GM13976 (cell line): Measurements from ENCODE around the gene RBMS1.
"Not testable (repeated sequence)": the region's sequence is repeated elsewhere in the genome, so short reads cannot be mapped to it uniquely, and the experiment has no call there.

Source experiments
- DNase-seq: peaks from one replicate; pipeline ENCODE4 v3.0.0; 2012; ENCODE audit warnings: low spot score
- in situ Hi-C: fragments of 300-500 bp; cut with MboI; formaldehyde crosslinking; loops from one replicate; pipeline ENCODE4 v1.12.0; 2022; ENCODE audit warnings: low sequenced_read_pairs, mixed read lengths, inconsistent platforms; ENCODE audit not compliant: unreplicated experiment
- TF ChIP-seq, protein P1 (sequence below): IDR thresholded peaks from 2 replicates; pipeline ENCODE4 v1.5.1; 2012; ENCODE audit warnings: borderline replicate concordance, mild to moderate bottlenecking; ENCODE audit not compliant: insufficient read depth; ENCODE audit errors: extremely low read depth, missing control alignments, control extremely low read depth

RBMS1 gene

DNA sequence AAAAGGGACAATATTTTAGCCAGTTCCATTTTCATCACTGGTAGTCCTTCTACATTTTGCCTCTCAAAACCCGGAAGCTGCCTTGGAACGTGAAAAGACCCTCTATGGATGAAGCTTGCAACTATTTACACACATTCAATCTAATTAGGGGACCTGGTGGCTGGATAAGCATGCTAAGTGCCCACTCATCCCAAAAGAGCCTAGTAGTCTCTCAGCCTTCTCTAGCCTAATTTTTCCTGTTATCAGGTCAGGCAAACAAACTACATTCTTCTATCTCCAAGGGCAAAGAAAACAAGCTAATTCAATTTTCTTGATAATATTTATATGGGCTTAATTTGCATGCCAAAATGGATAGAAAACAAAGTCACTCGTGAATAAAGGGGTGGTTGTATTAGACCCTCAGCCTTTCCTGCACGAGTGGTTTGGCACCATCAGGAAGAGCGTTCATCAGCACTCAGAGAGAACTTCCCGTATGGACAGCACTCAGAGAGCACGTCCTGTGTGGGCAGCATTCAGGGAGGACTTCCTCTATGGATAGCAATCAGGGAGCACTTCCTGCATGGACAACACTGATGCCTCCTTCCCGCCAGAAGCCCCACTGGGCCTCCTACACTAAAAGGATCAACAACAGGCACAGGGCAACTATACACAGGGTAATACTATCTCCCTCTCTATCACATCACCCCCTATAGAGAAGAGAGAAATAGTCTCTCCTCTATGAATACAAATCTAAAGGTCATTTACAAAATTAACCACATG lies 122.2 kb downstream of the RBMS1 start:
- TF ChIP-seq, protein P1, sequence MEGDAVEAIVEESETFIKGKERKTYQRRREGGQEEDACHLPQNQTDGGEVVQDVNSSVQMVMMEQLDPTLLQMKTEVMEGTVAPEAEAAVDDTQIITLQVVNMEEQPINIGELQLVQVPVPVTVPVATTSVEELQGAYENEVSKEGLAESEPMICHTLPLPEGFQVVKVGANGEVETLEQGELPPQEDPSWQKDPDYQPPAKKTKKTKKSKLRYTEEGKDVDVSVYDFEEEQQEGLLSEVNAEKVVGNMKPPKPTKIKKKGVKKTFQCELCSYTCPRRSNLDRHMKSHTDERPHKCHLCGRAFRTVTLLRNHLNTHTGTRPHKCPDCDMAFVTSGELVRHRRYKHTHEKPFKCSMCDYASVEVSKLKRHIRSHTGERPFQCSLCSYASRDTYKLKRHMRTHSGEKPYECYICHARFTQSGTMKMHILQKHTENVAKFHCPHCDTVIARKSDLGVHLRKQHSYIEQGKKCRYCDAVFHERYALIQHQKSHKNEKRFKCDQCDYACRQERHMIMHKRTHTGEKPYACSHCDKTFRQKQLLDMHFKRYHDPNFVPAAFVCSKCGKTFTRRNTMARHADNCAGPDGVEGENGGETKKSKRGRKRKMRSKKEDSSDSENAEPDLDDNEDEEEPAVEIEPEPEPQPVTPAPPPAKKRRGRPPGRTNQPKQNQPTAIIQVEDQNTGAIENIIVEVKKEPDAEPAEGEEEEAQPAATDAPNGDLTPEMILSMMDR = no peak
- in situ Hi-C loops = no loop called here
- DNase-seq = no peak

DNA sequence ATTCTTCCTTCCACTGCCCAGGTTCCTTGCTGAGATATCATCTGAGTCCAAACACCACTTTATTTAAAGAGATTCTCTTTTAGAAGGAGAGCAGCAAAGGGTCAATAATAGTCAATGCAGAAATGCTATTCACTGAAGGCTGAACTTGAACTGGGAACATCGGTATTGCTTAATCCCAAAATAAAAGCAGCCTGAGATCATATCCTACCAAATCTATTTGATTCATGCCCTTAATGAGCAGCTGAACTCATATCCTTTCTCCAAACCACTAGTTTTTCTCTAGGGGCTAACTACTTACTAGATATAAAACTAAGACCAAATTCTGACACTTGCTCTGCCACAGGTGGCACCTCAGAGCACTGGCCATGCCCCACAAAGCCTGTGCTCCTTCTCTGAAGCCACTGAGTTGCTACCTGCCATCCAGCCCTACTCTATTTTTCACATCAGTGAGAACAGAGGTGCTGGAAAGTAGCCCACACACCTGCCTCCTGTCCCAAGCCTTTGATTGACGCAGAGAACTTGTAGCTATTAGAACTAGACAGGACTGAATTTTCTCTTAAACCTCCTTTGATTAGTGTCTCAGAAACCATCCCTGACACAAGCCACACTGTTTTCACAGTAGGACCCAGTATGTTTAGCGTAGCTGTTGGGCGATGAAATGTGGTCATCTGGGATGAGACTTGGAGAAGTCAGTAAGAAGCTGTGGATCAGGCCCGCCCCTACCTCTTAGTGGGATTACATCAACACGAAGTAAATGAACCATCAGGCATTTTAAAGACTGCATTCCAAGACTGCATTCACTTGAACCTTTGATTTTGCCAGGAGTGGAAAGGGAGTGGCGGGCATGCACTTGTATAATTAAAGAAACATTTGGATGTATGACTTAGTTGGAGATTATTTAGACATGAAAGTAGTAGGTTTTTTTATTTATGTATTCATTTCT lies 124.3 kb downstream of the RBMS1 start:
- TF ChIP-seq, protein P1 = no peak
- no peak for DNase-seq
- in situ Hi-C loops = no loop called here

DNA sequence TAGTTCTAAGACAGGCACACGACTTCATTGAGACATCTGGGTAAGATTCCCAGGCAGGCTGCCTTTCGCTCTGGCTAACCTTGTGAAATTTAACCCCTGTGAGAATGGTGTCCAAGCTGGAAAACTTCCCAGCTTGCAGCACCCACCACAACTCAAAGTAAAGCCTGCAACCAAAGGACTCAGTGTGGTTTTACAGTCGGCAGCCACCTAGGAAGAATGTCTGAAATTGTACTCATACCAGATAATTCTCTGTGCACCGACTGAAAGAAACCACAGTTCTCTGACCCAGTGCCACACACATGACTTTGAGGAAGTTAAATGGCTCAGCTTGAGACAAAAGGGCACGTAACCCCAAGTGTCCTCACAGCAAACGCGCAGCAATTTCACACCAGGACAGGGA lies 125.7 kb downstream of the RBMS1 start:
- TF ChIP-seq, protein P1 = no peak
- in situ Hi-C loops = no loop called here
- no peak for DNase-seq

DNA sequence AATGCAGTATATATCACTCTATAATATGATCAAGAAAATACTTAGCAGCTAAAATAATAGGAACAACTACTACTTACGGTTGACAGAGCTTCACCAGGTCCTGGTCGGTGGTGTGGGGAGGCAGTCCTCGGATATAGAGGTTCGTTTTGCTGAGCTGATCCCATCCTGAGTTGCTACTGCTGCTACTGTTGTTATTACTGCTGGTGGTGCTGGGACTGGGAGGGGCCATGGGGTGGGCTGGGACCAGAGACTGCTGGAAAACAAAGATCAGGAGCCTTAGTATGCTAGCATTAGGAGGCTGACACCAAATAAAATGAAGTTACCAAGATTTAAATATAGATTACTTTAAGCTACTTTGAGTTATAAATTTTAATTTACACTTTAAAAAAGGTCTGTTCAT lies 126.5 kb downstream of the RBMS1 start:
- DNase-seq, in situ Hi-C loops: not testable (repeated sequence)

DNA sequence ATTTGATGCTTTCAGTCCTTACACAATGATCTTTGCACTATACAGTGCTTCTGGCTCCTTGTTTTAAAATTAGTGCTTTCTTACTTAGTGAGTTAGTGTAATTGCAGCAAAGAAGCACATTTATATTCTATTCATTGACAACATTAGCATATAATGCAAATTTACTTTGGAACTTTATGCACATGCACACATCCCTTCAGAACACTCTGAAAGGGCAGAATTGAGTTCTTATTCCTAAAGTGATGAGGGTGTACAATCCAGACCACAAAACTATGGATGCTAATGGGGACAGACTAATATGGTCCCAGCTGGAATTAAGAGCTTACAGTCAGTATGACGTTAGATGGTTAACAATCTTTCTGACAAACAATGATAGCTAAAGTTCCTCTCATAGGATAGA lies 127.1 kb downstream of the RBMS1 start:
- no peak for DNase-seq
- in situ Hi-C loops = no loop called here
- TF ChIP-seq, protein P1 = no peak

DNA sequence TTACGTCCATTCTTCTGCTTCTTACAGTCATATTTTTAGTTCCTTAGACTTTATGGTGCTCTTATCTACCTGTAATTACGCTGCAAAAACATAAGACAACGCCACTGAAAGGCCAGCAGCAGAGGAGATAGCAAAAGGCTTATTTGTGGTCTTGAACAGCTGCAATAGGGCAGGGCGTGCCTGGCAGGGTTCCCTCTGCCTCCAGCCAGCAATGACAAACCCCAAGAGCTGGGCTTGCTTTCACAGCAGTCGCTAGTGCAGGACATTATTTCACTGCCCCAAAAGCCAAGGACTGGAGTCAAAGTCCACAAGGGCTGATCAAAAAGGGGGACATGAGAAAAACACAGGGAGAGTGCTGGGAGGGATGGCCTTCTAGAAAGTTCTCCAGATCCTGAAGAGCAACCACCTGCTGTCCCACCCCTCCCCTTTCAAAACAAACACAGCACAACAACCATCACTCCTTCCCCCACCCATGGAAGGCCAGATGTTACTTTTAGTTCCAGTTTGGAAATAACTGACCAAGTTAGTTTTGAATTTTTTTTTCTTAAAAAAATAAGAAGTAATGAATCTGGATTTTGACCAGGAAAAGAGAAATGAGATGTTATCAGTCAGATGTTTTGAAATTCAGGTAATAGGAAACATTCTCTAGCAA lies 127.8 kb downstream of the RBMS1 start:
- in situ Hi-C loops = no loop called here
- DNase-seq = no peak
- TF ChIP-seq, protein P1 = no peak
